HG02623 (cell line): Measurements from ENCODE around the gene CAMTA1.

Experiments used
- ATAC-seq: cut with Tn5 transposase; IDR thresholded peaks from one replicate; pipeline ENCODE4 v1.9.1; 2021; ENCODE audit warnings: moderate library complexity; ENCODE audit not compliant: unreplicated experiment

CAMTA1 gene

DNA sequence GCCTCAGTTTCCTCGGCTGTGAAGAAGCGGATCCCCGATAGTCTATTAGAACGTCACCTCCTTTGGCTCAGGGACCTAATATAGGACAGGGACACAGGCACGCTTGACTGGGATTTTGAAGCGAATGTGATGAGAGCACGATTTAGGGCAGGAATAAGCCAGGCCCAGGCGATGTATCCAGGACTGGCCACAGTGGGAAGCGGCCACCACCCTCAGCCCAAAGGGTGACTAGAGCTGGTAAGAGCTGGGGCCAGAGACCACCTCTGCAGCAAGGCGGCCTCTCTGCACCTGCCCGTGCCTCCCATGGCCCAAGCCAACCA is 885.9 kb downstream of the CAMTA1 start:
- ATAC-seq: no peak

DNA sequence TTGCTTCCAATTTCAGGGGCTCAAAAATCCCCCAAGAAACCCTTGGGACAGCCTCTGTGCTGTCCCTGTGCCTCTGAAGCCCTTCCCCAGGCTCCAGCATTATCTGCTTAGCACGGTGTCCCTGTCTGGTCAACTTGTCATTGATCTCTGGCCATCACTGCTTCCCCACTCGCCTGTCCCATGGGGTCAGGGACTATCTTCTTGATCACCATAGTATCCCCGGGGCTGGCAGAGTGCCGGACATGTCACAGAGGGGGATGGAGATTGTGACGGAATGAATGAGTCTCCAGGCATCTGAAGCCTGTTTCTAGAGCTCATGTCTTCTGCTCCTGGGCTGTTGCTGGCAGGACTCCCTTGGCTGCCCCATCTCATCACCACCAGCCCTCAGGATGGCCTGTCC is 886.4 kb downstream of the CAMTA1 start:
- no peak for ATAC-seq

DNA sequence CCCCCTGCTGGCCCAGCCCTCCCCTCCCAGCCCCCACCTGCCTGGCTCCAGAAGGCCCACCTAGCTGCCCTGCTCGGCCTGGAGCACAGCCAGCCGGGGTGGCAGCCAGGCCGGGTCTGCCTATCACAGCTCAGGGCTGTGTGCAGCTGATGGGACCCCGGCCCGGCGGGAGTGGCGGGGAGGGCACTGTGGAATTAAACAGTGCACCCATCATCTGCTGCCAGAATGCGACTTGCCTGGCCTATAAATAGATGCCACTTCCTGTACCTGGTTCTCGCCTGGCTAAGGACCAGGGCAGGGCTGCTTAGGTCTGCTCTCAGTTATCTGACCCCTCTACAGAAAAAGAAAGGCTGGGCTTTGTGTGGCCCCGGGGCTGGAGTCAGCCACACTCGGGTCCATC is 887.6 kb downstream of the CAMTA1 start:
- no peak for ATAC-seq

DNA sequence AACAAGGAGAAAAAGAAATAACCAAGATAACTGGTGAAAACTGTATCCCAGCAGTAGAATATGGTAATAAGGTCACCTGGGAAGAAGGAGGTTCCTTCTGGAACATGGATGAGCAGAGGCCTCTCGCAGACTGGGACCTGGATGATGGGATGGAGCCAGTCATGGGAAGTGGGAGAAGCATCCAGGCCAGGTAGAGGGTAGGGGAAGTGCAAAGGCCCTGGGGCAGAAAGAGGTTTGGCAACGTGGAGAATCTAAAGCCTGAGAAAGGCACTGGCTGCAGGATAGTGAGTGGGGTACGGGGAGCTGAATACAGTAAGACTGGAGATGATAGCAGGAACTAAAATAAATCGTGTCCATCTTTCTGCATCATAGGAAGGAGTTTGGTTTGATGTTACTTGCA is 889.7 kb downstream of the CAMTA1 start:
- ATAC-seq: no peak

DNA sequence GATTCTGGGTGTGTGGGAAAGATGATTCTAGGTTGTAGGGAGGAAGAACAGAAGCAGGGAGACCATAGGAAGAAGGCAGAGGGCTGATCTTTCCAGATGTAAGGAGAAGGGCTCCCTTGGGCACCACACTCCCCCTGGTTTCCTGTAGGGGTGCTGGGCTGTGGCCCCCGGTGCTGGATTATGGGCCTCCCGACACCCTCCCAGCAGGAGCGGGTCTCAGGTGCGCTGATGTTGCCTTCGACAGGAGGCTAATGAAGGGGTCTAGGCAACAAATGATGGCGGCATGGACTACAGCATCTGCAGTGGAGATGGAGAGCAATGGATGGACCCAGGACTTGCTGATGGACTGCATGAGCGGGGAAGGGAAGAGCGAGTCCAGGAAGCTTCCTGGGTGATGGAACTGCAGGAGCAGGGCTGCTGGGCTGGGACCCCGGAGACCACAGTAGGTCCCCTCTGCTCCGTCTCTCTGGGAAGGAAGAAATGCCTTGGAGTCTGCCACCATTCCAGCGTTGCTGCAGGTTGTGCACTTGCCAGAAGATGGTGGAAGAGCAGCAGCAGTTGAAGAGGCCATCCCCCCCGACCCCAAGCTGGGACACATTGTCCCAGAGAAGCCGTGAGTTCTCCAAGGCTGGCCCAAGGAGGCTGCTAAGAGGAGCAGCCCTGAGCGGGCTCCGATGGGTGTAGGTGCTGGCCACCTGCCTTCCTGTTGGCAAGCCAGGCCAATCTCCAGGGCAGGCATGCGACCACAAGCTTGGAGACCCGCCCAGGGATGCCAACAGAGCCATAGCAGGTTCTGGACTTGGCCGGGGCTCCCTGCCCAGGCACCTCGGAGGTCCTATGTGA is 890.4 kb downstream of the CAMTA1 start:
- ATAC-seq: no peak

DNA sequence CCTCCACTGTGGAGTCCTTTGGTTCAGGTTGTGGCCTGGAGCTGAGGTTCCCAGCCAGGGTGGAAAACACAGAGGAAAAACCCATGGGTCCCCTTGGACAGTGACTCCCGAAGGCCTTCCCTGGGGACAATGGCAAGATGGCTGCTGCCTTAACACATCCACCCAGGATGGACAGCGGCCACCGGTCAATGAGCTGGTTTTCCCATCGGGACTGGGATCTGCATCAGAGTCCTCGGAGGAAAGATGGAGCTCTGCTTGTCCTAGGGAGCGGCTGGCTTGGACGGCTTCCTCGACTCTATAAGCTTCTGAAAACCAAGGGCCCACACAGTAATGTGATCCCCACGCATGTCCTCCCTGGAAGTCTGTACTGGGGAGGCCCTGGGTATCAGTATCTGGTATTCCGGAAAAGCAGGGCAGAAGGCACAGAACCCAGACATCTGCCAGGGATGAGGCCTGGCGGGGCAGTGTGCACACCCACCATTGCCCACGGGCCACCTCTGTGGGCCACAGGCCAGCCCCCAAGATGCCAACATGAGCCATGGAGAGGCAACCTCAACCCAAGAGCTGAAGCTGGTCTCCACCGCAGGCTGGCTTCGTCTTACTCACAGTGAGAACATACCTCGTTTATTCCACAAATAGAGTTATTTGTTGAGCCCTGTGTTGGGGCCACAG is 891.2 kb downstream of the CAMTA1 start:
- ATAC-seq: no peak

DNA sequence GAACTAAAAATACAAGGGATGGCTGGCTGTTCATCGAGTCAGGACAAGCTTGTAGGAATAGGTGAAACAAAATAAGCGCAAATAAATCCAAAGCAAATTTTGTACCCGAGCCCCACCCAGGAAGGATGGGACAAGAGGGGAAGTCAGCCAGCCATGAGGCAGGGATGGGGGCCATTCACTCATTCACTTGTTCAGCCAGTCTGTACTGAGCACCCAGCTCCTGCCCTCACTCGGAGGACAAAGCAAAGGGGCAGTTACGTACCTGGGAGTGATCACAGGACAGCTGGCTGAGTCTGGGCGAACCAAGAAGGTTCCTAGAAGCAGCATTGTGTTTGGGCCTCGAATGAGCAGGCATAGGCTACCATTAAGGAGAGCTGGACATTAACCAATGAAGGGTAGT is 891.9 kb downstream of the CAMTA1 start:
- ATAC-seq: no peak

DNA sequence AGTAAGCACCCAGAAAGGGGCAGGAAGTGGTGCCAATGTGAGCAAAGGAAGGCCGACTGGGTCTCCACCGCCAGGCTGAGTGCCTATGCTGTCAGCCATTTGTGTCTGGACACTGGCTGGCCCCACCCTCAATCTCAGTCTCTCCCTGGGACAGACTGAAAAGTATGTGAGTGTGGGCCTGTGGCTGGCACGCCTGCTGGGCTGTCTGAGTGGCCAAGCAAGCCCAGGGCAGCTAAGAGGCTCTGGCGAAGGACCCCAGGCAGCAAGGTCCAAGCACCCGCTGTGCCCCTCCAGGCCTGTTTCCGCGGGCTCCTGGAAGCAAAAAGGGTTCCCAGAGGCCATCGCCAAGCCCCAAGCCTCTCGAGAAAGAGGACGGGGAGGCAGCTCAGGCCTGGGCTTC is 892.6 kb downstream of the CAMTA1 start:
- no peak for ATAC-seq

DNA sequence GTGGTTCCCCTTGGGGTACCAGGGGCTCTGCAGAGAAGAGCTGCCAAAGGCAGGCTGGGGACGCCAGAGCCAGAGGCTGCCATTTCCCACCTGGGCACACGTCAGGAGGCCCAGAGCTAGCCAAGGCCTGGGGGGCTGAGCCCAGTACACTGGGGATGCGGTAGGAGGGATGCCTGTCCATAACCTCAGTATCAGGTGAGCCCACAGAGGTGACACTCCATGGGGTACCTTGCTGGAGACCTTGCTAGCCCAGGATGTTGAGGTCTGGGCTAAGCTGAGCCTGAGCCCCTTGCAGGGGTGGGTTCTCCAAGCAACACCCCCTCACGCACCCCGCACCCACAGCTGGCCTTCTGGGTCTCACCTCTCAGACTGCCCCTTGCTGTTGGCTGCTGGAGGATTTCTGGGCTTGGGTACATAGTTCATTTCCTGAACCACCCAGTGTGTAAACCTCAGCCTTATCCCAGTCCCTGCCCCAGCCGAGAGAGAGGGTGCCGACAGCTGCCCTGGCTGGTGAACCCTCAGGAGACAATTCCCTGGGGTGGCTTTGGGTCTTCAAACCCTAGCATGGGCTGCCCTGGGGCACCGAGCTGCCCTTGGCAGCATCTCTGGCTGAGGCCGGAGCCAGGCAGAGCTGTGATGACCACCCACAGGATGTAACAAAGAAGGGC is 893.4 kb downstream of the CAMTA1 start:
- no peak for ATAC-seq

DNA sequence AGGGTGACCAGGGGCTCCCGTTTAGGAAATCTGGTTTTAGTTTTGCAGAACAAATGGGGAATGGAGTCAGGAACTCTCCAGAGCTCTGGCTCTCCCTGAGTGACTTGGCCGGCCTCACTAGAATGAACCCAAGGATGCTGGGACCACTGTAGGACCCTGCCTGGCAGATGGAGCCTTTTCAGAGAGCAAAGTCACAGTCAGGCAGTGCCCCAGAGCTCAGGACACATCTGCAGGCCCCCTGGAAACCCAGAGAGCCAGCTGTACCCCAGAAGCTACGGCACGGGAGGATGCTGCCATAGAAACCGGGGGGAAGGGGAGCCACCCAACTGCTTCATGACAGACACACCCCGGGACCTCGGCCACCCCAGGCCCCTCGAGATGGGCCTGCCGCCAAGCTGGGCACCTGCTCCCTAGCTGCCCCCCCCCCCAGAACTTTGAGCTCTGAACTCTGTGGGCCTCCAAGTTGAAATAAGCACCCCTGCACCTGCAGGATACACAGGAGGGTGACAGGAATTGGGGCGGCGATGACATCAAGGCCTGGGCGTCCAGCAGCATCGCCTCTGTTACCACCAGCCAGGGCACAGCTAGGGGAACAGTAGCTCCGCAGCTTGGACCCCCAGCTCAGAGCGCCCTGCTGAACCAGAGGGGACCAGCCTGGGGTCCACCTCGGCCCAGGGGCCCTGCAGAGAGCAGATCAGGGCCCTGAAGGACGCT is 894.1 kb downstream of the CAMTA1 start:
- ATAC-seq: no peak

DNA sequence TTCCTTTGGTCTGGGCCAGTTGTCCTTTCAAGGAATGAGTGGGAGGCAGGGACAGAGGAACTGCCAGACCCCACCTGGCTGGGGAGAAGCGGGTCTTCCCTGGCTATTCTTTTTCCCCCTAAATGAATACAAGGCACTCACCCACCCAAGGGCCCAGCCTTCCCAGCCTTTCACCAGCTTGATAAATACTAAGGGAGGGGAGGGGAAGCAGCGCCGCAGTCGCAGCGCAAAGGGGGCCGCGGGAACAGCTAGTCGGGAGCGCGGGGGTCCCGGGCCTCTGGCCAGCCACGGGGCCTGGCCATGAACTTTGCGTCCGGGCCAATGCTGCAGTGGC is 894.6 kb downstream of the CAMTA1 start:
- ATAC-seq: no peak

DNA sequence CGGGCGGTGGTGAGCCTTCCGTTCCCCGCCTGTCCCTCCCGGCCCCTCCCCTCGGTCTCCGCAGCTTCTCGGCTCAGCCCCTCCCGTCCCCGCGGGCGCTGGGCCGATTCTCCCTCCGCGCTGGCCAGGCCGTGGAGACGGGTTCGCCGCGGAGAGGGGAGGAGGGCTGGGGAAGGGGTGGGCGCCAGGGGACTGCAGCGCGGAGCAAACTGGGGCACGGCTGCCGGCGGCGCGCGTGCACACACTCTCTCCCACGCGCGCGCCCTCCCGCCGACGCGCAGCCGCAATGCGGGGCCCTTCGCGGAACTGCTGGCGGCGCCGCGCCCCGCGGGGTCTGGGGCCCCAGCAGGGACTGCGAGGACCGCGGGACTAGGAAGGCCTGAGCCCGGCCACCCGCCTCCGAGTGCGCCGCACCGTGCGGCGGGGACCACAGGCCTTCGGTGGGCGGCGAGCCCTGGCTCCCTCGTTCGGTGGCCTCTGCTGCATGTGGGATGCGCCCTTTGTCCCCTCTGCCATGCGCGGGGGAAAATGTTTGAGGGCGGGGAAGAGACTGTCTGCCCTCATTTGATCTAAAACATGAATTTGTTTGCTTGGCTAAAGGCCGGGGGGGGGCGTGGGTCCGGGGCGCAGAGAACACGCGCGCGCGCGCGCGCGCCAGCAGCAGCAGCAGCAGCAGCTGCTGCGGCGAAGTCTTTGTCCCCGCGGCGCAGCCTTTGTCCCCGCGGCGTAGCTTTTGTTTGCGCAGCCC is 895.1 kb downstream of the CAMTA1 start:
- ATAC-seq: no peak

DNA sequence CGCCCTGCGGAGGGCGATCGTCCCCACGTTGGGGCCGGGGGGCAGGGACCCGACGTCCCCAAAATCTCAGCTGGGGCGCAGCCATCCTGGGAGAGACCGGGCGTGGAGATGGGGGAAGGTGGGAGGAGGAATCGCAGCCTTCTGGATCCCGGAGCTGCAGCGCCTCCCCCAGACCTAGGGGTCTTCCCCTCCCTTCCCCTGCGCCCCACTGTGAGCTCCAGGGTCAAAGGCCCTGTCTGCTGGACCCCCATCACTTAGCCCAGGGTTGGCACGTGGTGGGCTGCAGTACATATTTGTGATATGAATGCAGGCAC is 895.7 kb downstream of the CAMTA1 start:
- ATAC-seq: no peak

DNA sequence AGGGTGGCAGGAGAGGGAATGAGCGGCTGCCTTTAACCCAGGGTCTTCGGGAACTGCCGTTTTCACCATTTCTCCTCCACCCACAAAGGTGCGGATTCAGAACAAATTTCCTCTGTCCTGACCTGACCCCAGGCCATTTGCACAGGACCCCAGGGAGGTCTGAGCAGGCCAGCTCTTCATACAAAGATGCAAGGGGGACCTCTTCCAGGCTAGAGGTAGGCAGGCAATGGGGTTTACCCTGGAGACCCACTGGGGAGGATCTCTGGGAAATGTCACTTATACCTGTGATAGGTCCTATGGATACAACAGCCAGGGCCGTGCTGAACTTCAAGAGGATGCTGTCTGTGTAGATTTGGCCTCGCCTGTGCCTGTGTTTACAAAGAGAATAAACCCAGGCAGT is 896.1 kb downstream of the CAMTA1 start:
- no peak for ATAC-seq

DNA sequence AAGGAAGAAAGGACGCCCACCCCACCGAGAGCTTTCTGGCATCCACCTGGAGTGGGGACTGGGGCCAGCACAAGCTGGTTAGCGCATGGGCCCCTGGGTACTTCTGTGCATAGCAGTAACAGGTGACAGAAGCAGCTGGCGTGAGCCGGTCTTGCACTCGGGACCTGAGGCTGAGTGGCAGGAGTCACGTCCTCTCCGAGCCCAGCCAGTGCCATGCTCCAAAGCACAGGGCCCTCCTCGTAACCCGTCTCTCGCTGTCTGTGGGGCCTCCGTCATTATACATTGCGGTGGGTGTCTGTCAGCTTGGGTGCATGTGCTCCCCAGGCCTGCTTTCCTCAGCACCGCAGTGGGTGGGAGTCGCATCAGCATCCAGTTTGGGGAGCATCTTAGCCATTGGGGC is 898.3 kb downstream of the CAMTA1 start:
- ATAC-seq: no peak

DNA sequence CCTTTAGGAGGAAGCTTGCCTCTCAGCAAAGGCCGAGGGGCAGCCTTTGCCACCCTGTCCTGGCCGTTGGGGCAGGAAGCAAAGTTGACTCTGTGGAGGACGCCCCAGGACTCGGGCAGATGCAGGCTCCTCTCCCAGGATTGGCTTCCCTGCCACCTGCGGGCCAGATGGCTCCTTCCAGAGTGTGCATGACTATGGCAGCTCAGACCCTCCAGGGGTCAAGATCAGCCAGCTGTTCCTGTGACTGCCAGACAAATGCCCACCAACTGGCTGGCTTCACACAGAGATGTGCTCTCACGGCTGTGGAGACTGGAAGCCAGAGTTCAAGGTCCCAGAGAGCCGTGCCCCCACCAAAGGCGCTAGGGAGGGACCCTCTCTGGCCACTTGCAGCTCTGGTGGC is 898.9 kb downstream of the CAMTA1 start:
- ATAC-seq: no peak

DNA sequence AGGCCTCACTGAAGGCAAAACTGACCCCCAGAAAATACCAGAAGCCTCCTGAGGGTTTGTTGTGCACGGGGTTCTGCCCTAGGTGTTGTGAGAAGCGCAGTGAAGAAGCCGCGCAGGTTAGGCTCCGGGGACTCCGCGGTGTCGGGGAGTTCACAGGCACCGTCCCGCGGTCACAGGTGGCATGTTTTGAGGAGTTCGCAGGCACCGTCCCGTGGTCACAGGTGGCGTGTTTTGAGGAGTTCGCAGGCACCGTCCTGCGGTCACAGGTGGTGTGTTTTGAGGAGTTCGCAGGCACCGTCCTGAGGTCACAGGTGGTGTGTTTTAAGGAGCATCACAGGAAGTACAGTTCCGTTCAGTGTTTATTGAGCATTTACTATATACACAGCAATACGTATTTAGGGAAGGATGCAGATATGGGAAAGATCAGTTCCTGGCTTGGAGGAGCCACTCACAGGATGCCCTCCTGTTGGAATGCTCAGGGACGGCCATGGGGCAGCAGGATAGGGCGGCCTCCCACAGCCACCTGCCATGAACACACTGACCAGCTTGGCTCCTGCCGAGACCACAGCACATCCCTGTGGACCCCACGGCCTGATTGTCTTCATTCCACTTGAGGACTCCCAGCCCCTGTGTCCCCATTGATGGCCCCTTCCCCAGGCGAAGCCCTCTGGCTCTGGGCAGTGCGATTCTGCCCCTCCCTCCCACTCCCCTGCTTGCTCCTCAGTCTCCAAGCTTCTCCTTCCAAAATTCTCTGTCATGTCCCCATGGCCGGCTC is 899.8 kb downstream of the CAMTA1 start:
- no peak for ATAC-seq

DNA sequence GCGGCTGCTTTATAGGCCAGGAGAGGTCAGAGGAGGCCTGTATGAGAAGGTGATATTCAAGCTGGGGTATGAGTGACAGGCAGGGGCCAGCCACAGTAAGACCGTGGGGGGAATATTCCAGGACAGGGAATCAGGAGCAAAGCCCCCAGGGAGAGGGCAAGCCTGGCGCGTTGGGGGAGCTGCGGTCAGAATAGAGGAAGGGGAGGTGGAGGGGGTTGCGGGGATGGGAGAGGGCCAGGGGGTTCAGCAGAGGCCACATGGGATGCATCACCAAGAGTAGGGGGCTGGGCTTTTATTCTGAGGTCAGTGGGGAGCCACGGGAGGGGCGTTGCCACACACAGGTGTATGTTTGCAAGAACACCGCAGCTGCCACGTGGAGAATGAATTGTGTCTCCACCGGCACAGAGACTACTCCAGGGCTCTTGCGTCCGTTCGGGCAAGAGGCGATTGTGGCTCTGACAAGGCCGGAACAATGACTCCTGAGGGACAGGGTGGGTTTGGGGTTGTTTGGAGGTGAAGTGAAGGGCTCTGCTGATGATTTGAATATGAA is 901.1 kb downstream of the CAMTA1 start:
- no peak for ATAC-seq

DNA sequence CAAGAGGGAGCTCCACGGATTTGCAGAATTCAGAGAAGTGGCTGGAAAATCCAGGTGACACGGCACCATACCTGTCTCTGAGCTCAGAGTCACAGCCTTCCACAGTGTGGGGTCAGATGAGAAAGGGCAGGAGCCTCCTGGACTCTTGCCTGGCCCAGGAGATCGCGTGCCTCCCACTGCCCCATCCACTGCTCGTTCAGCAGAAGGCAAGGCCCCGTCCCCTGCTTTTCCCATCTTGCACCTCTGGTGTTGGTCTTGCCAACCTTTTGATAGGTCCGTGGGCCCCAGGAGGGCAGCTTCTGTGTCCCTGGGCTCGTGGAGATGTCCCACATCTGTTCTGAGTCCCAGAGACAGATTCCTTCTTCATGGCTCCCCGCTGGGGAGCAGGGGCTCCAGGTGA is 902.2 kb downstream of the CAMTA1 start:
- no peak for ATAC-seq

DNA sequence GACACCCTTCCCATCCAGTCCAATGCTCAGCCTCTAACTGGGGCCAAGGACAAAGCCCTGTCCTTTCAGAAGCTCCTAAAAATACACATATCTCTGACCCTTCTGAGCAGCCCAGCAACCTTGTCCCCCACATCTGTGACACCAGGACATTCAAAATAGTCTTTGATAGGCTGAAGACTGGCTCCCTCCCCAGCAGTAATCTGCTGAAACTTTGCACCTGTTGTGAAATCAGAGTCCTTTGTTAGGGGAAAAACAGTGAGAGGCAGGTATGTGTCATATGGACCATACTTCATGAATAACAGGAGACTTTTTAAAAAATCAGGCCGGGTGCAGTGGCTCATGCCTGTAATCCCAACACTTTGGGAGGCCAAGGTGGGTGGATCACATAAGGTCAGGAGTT is 903.4 kb downstream of the CAMTA1 start:
- no peak for ATAC-seq
